K562 (cell line): Measurements from ENCODE around the gene SPI1. TPM values are rescaled to one million over a fixed set of nuclear protein-coding genes. Genes with fewer than 3 reads are reported as not detected.

Experiments used
- BHLHE40 ChIP-seq: IDR thresholded peaks from 2 replicates; pipeline ENCODE4 v1.6.1; 2011; ENCODE audit warnings: low read length, improper control_type of control experiment
- FOXP1 ChIP-seq: sonication (generic); formaldehyde crosslinking; IDR thresholded peaks from 2 replicates; pipeline ENCODE4 v1.8.0; 2022; ENCODE audit warnings: mild to moderate bottlenecking, missing genetic modification reagents
- JUN ChIP-seq, 2 experiments: sonication (generic) in 1 of 2; formaldehyde crosslinking in 1 of 2; IDR thresholded peaks; 2 replicates each; pipeline versions ENCODE4 v1.6.1 to v1.8.0; 2012 to 2022; ENCODE audit warnings: borderline replicate concordance in 2 of 2, mild to moderate bottlenecking in 2 of 2, improper control_type of control experiment in 1 of 2, low read depth in 1 of 2, low read length in 1 of 2, missing genetic modification reagents in 1 of 2
- KDM4B ChIP-seq, 2 experiments: fragments of 450-650 bp in 1 of 2; sonication (generic) in 1 of 2; IDR thresholded peaks; 2 replicates each; pipeline ENCODE4 v1.6.1; 2016 to 2017; ENCODE audit warnings: borderline replicate concordance in 2 of 2, antibody characterized with exemption in 1 of 2, low read depth in 1 of 2, mild to moderate bottlenecking in 1 of 2
- MBD2 ChIP-seq: sonication (generic); IDR thresholded peaks from 2 replicates; pipeline ENCODE4 v1.6.1; 2016; ENCODE audit warnings: low read depth, borderline replicate concordance
- RNF219 ChIP-seq: fragments of 250-450 bp; sonication (Bioruptor Pico); IDR thresholded peaks from 2 replicates; pipeline ENCODE4 v1.5.0; 2022; ENCODE audit warnings: mild to moderate bottlenecking
- STAG1 ChIP-seq: sonication (generic); formaldehyde crosslinking; IDR thresholded peaks from 2 replicates; pipeline ENCODE4 v1.5.0; 2020; ENCODE audit warnings: missing genetic modification reagents, borderline replicate concordance
- TOE1 ChIP-seq, 2 experiments: fragments of 450-650 bp in 1 of 2; sonication (generic) in 1 of 2; formaldehyde crosslinking in 1 of 2; IDR thresholded peaks; 2 replicates each; pipeline versions ENCODE4 v1.7.1 to v1.8.0; 2016 to 2022; ENCODE audit warnings: borderline replicate concordance in 2 of 2, mild to moderate bottlenecking in 2 of 2, antibody characterized with exemption in 1 of 2, inconsistent platforms in 1 of 2, low read depth in 1 of 2, missing genetic modification reagents in 1 of 2, moderate library complexity in 1 of 2
- ZNF830 ChIP-seq: fragments of 250-450 bp; sonication (Bioruptor Pico); IDR thresholded peaks from 2 replicates; pipeline ENCODE4 v1.5.0; 2021; ENCODE audit warnings: mild to moderate bottlenecking
- polyA plus RNA-seq, 8 experiments: library from polyadenylated mRNA; depleted of rRNA in 4 of 8; stranded (reverse) in 5 of 8; unstranded in 3 of 8; fragments of >200 nt; fragmentation: Nextera tagmentation in 2 of 8; fragmentation: Illumina TruSeq in 1 of 8; extraction: Ambion mirVana in 2 of 8; extraction: Trizol in 1 of 8; gene quantifications; 2 replicates each; pipeline versions ENCODE4 v1.2.1 to v1.2.3, GENCODE V29; 2011 to 2014; ENCODE audit warnings: inconsistent platforms in 1 of 8, missing spikeins in 1 of 8
- total RNA-seq, 7 experiments: library from RNA; depleted of rRNA in 6 of 7; stranded (reverse); fragments of >200 nt in 6 of 7; fragmentation: Illumina TruSeq in 2 of 7; extraction: Trizol in 2 of 7; gene quantifications; 2 replicates each; pipeline versions ENCODE4 v1.2.1 to v1.2.3, GENCODE V29; 2011 to 2021; ENCODE audit warnings: low replicate concordance in 1 of 7
- TF ChIP-seq, protein P1 (sequence below): fragments of 450-650 bp; formaldehyde crosslinking; IDR thresholded peaks from 2 replicates; pipeline ENCODE4 v1.4.0; 2022; ENCODE audit warnings: missing genetic modification characterization
- TF ChIP-seq, protein P2 (sequence below), 2 experiments: fragments of 450-650 bp in 1 of 2; sonication (generic) in 1 of 2; formaldehyde crosslinking in 1 of 2; IDR thresholded peaks; 2 replicates each; pipeline versions ENCODE4 v1.7.1 to v1.9.0; 2016 to 2022; ENCODE audit warnings: inconsistent platforms in 1 of 2, mild to moderate bottlenecking in 1 of 2, missing genetic modification reagents in 1 of 2

SPI1 gene
- total and polyA plus RNA-seq, 9 of the 15 experiments (the other 6 are each of a cell fraction or from before 2014, with no cell fraction given) = 0.10 to 33.7 (median 10.3) TPM

DNA sequence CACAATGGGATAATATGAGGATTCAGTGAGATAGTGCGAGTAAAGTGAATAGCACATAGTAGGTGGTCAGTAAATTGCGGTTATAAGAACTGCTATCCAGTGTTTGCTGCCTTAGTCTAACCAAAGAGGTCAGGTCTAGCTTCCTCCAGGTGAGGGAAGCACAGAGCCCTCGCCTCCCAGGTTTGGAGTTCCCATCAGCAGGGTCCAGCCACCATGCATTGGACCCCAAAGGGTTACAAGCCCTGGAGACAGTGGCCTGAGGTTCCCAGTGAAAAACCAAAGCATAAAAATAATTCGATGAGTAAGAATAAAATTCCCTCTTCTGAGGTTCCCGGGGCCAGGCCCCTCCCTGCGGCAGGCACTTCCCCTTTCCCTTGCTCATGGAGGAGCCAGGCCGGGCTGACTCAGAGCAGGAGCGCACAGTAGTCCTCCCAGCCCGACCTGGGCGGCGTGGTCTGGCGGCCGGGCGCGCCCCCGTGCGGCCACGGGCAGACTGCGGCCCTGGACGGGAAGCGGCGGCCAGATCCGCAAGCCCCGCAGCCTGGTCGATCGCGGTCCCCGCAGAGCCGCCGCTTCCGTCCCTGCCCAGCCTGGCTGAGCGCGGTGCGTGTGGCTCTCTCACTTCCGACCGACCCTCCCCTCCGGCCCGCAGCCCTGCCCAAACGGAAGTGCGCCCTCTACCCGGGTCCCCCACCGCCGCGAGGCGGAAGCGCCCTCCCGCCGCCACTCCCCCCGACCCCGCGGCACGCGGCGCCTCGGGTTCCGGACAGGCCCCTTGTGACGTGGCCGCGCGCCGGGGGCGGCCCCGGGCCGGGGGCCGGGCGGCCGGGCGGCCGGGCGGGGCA, 29.6 kb upstream of the SPI1 start, which contains the start of gene SLC39A13 (continued):
- TF ChIP-seq RNF219 (CRISPR knock-in tag) (0 out of 2 replicates have a peak, but pooled peaks have one; percentile 8), FOXP1 (CRISPR knock-in tag) (peak; percentile 87; the same call in 1 of the 2 replicates), BHLHE40 (peak; percentile 51), ZNF830 (CRISPR knock-in tag) (0 out of 2 replicates have a peak, but pooled peaks have one; percentile 63), TOE1 (IDR thresholded peaks at IDR 0.05; ENCODE audit: borderline replicate concordance) (peak; percentile 55; the same call in 1 of the 2 replicates), TOE1 (CRISPR knock-in tag; IDR thresholded peaks at IDR 0.05; ENCODE audit: borderline replicate concordance, low read depth) (peak; percentile 73; the same call in 1 of the 2 replicates), JUN (IDR thresholded peaks at IDR 0.05; ENCODE audit: borderline replicate concordance, low read depth, low read length) (peak; percentile 45; the same call in 1 of the 2 replicates), JUN (CRISPR knock-in tag; IDR thresholded peaks at IDR 0.05; ENCODE audit: borderline replicate concordance) (peak; percentile 95), STAG1 (CRISPR knock-in tag) (peak; percentile 83; the same call in 1 of the 2 replicates), KDM4B (IDR thresholded peaks at IDR 0.05; ENCODE audit: borderline replicate concordance in 2 of 2, low read depth in 1 of 2) (peak in 1 of 2 experiments; percentile 96; a peak in 1 of 4 replicates), MBD2 (no peak; the same call in 1 of the 2 replicates)
- TF ChIP-seq, protein P1, sequence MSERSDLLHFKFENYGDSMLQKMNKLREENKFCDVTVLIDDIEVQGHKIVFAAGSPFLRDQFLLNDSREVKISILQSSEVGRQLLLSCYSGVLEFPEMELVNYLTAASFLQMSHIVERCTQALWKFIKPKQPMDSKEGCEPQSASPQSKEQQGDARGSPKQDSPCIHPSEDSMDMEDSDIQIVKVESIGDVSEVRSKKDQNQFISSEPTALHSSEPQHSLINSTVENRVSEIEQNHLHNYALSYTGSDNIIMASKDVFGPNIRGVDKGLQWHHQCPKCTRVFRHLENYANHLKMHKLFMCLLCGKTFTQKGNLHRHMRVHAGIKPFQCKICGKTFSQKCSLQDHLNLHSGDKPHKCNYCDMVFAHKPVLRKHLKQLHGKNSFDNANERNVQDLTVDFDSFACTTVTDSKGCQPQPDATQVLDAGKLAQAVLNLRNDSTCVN = no peak
- TF ChIP-seq, protein P2, sequence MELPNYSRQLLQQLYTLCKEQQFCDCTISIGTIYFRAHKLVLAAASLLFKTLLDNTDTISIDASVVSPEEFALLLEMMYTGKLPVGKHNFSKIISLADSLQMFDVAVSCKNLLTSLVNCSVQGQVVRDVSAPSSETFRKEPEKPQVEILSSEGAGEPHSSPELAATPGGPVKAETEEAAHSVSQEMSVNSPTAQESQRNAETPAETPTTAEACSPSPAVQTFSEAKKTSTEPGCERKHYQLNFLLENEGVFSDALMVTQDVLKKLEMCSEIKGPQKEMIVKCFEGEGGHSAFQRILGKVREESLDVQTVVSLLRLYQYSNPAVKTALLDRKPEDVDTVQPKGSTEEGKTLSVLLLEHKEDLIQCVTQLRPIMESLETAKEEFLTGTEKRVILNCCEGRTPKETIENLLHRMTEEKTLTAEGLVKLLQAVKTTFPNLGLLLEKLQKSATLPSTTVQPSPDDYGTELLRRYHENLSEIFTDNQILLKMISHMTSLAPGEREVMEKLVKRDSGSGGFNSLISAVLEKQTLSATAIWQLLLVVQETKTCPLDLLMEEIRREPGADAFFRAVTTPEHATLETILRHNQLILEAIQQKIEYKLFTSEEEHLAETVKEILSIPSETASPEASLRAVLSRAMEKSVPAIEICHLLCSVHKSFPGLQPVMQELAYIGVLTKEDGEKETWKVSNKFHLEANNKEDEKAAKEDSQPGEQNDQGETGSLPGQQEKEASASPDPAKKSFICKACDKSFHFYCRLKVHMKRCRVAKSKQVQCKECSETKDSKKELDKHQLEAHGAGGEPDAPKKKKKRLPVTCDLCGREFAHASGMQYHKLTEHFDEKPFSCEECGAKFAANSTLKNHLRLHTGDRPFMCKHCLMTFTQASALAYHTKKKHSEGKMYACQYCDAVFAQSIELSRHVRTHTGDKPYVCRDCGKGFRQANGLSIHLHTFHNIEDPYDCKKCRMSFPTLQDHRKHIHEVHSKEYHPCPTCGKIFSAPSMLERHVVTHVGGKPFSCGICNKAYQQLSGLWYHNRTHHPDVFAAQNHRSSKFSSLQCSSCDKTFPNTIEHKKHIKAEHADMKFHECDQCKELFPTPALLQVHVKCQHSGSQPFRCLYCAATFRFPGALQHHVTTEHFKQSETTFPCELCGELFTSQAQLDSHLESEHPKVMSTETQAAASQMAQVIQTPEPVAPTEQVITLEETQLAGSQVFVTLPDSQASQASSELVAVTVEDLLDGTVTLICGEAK (IDR thresholded peaks at IDR 0.05) = peak; percentile 99
- TF ChIP-seq, protein P2 (CRISPR knock-in tag; IDR thresholded peaks at IDR 0.05) = no peak
